ENCODE measurements around the gene TMEM238L. TPM values are rescaled to one million over a fixed set of nuclear protein-coding genes. Genes with fewer than 3 reads are reported as not detected.

TMEM238L gene
- total and polyA plus RNA-seq, 10 donors = not detected

- intact Hi-C loops (cut with DNase I; ENCODE audit: low total_unique reads) = no loop called here
- Histone ChIP-seq H3K27ac (no peak overlapping the region), H3K27me3 (replicated peaks in 1 of 7) (no peaks in the 10 kb centered on the region), H3K36me3 (no peaks in the 10 kb centered on the region), H3K4me1 (no peaks in the 10 kb centered on the region), H3K9me3 (no peaks in the 10 kb centered on the region), H3K4me3 (no peak overlapping the region)
- WGBS, 5 donors = 66 to 90% (median 80%) methylated on average over 2 of the region's 2 CpGs
- no peak for DNase-seq
- TF ChIP-seq POLR2AphosphoS5 (IDR thresholded peaks at IDR 0.05) (no peak), POLR2A (IDR thresholded peaks at IDR 0.05) (no peak), CTCF (IDR thresholded peaks at IDR 0.05 in 8 of 11, conservative IDR thresholded peaks at IDR 0.05 in 3 of 11) (no peak)
These were observed 46.3 kb downstream of the TMEM238L start for GRCh38 chr17:10757647-10758046.

GRCh38 chr17:10757067-10757466 lies 46.8 kb downstream of the TMEM238L start:
- 81 to 94% (median 85%) methylated on average over 5 to 6 of the region's 6 CpGs for WGBS, 5 donors

DNA sequence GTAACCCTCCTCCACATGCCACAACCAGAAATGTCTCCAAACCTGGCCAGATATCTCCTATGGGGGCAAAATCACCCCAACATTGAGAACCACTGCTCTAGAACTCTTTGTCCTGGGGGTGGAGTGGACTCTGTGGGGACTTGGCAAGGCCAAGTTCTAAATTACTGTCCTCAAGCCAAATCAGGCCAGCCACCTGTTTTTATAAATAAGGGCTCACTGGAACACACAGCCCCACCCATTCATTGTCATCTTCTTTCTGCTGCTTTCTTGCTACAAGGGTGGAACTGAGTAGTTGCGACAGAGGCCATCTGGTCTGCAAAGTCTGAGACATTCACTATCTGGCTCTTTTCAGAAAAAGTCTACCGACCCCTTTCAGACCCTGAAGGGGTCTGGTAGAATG lies 47.3 kb downstream of the TMEM238L start:
- H3K9me3 ChIP-seq = no peaks in the 10 kb centered on the region
- H3K27me3 ChIP-seq (replicated peaks in 1 of 7) = no peaks in the 10 kb centered on the region
- intact Hi-C loops (cut with DNase I; ENCODE audit: low total_unique reads) = no loop called here
- 71 to 93% (median 86%) methylated on average over 2 of the region's 2 CpGs for WGBS, 5 donors
- no peak overlapping the region for H3K27ac ChIP-seq
- H3K4me3 ChIP-seq = no peak overlapping the region
- H3K36me3 ChIP-seq = no peaks in the 10 kb centered on the region
- H3K4me1 ChIP-seq = no peaks in the 10 kb centered on the region
- TF ChIP-seq POLR2AphosphoS5 (IDR thresholded peaks at IDR 0.05) = no peak
- TF ChIP-seq POLR2A (IDR thresholded peaks at IDR 0.05) = no peak
- no peak for DNase-seq

More at GRCh38 chr17:10757067-10757466, 46.8 kb downstream of the TMEM238L start:
- no peaks in the 10 kb centered on the region for H3K4me1 ChIP-seq
- intact Hi-C loops (cut with DNase I; ENCODE audit: low total_unique reads) = no loop called here
- H3K36me3 ChIP-seq = no peaks in the 10 kb centered on the region
- H3K4me3 ChIP-seq = no peak overlapping the region
- no peak for DNase-seq
- TF ChIP-seq POLR2AphosphoS5 (IDR thresholded peaks at IDR 0.05) (no peak), CTCF (IDR thresholded peaks at IDR 0.05 in 8 of 11, conservative IDR thresholded peaks at IDR 0.05 in 3 of 11) (no peak), POLR2A (IDR thresholded peaks at IDR 0.05) (no peak)
- no peaks in the 10 kb centered on the region for H3K27me3 ChIP-seq (replicated peaks in 1 of 7)
- no peak overlapping the region for H3K27ac ChIP-seq
- H3K9me3 ChIP-seq = no peaks in the 10 kb centered on the region

DNA sequence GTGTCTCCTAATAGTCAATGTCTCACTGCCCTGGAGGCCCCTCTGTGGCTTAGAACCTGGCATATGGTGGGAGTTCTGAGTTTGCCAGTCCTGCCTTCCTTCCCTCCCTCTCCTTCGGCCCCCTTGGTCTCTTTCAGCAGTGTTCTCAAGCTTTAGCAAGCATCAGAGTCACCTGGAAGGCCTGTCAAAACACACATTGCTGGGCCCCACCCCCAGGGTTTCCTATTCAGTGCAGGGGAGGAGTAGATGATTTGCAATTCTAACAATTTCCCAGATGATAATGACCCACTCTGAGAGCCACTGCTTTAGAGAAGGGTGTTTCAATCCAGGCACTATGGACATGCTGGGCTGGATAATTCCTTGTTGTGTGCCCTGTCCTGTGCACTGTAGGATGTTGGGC lies 47.7 kb downstream of the TMEM238L start:
- WGBS, 5 donors = 75 to 100% (median 76%) methylated on average over 1 of the region's 1 CpG
- Histone ChIP-seq H3K9me3 (no peaks in the 10 kb centered on the region), H3K27me3 (replicated peaks in 1 of 7) (no peaks in the 10 kb centered on the region), H3K4me1 (no peaks in the 10 kb centered on the region), H3K4me3 (no peak overlapping the region), H3K36me3 (no peaks in the 10 kb centered on the region), H3K27ac (no peak overlapping the region)
- DNase-seq = no peak
- intact Hi-C loops (cut with DNase I; ENCODE audit: low total_unique reads) = no loop called here
- TF ChIP-seq POLR2AphosphoS5 (IDR thresholded peaks at IDR 0.05) (no peak), POLR2A (IDR thresholded peaks at IDR 0.05) (no peak), CTCF (IDR thresholded peaks at IDR 0.05 in 8 of 11, conservative IDR thresholded peaks at IDR 0.05 in 3 of 11) (no peak)

GRCh38 chr17:10755592-10756127 lies 48.2 kb downstream of the TMEM238L start:
- TF ChIP-seq POLR2A (IDR thresholded peaks at IDR 0.05) (no peak), CTCF (IDR thresholded peaks at IDR 0.05 in 8 of 11, conservative IDR thresholded peaks at IDR 0.05 in 3 of 11) (no peak), POLR2AphosphoS5 (IDR thresholded peaks at IDR 0.05) (no peak)
- intact Hi-C loops (cut with DNase I; ENCODE audit: low total_unique reads) = no loop called here
- 76 to 88% (median 85%) methylated on average over 3 of the region's 3 CpGs for WGBS, 5 donors

More at GRCh38 chr17:10755592-10756127, 48.2 kb downstream of the TMEM238L start:
- DNase-seq = no peak
- Histone ChIP-seq H3K27me3 (replicated peaks in 1 of 7) (no peaks in the 10 kb centered on the region), H3K36me3 (no peaks in the 10 kb centered on the region), H3K27ac (no peak overlapping the region), H3K4me3 (no peak overlapping the region), H3K4me1 (no peaks in the 10 kb centered on the region), H3K9me3 (no peaks in the 10 kb centered on the region)
